Right atrium auricular region (tissue), 2 donors: ENCODE measurements around the gene TK1. TPM values are rescaled to one million over a fixed set of nuclear protein-coding genes. Genes with fewer than 3 reads are reported as not detected.

Experiments
- DNase-seq: peaks from one replicate; pipeline ENCODE4 v3.0.0-alpha.2; 2019; ENCODE audit warnings: low spot score
- H3K27ac ChIP-seq, 2 donors: fragments of 200-600 bp; sonication (generic); 1 replicate in 1 of 2; 2 replicates in 1 of 2; pipeline ENCODE4 v1.5.1; 2016 to 2019
- H3K27me3 ChIP-seq, 2 donors: fragments of 200-600 bp; sonication (generic); one replicate each; pipeline versions ENCODE4 v1.5.1 to v1.6.0; 2017 to 2019
- H3K36me3 ChIP-seq: fragments of 200-600 bp; sonication (generic); one replicate; pipeline ENCODE4 v1.5.1; 2016
- H3K4me1 ChIP-seq, 2 donors: fragments of 200-600 bp; sonication (generic); one replicate each; pipeline versions ENCODE4 v1.5.1 to v1.6.0; 2017 to 2019
- H3K4me3 ChIP-seq, 2 donors: fragments of 200-600 bp; sonication (generic); 1 replicate in 1 of 2; 2 replicates in 1 of 2; pipeline ENCODE4 v1.5.1; 2017 to 2019; ENCODE audit warnings: mild to moderate bottlenecking in 1 of 2, moderate library complexity in 1 of 2
- H3K9me3 ChIP-seq, 2 donors: fragments of 200-600 bp; sonication (generic); one replicate each; pipeline ENCODE4 v1.5.1; 2019
- CTCF ChIP-seq, 2 donors: fragments of 200-600 bp; sonication (generic); IDR thresholded peaks; one replicate each; pipeline ENCODE4 v1.5.1; 2019; ENCODE audit warnings: antibody characterized with exemption in 2 of 2
- total RNA-seq, 2 donors: library from RNA; depleted of rRNA; stranded (reverse); fragments of >200 nt; gene quantifications; one replicate each; pipeline ENCODE4 v1.1.0, GENCODE V29; 2016

The TK1 gene
- total RNA-seq, 2 donors from 2014 or later: 2.2 TPM

- no peaks in the 10 kb centered on the region for H3K27me3 ChIP-seq
- H3K4me3 ChIP-seq: peak within 1 kb of the TSS; percentile 85 to 88
- H3K36me3 ChIP-seq: peaks cover 14% of the 10 kb centered on the region
- H3K27ac ChIP-seq: peak within 1 kb of the TSS; percentile 81 to 83
- no peak for DNase-seq
- no peak for TF ChIP-seq CTCF (IDR thresholded peaks at IDR 0.05)
- no peaks in the 10 kb centered on the region for H3K9me3 ChIP-seq
- H3K4me1 ChIP-seq: peaks cover 2 to 85% of the 10 kb centered on the region in 2 donors
Observed at GRCh38 chr17:78128551-78129350, 58.1 kb downstream of the TK1 start, which contains the start of gene TMC6. TMC6 (minus strand) TSS chr17:78128755; CDS start chr17:78126832, 1,923 bp downstream.

- H3K27me3 ChIP-seq: no peaks in the 10 kb centered on the region
- no peak for DNase-seq
- no peak for TF ChIP-seq CTCF (IDR thresholded peaks at IDR 0.05)
- H3K4me1 ChIP-seq: peaks cover 2 to 80% of the 10 kb centered on the region in 2 donors
- H3K27ac ChIP-seq: peak overlapping the region; percentile 81 to 83
- H3K36me3 ChIP-seq: peaks cover 16% of the 10 kb centered on the region
- peak overlapping the region; percentile 85 to 88 for H3K4me3 ChIP-seq
- H3K9me3 ChIP-seq: no peaks in the 10 kb centered on the region
Observed at GRCh38 chr17:78127888-78128550, 58.8 kb downstream of the TK1 start.

- Histone ChIP-seq H3K9me3 (no peaks in the 10 kb centered on the region), H3K27ac (peak overlapping the region; percentile 81 to 83), H3K36me3 (peaks cover 18% of the 10 kb centered on the region), H3K4me1 (peaks cover 2 to 79% of the 10 kb centered on the region in 2 donors), H3K27me3 (no peaks in the 10 kb centered on the region), H3K4me3 (peak overlapping the region; percentile 85 to 88)
- DNase-seq: peak; percentile 78
- no peak for TF ChIP-seq CTCF (IDR thresholded peaks at IDR 0.05)
Observed at GRCh38 chr17:78127239-78127887, 59.5 kb downstream of the TK1 start.

- H3K9me3 ChIP-seq: no peaks in the 10 kb centered on the region
- peaks cover 21% of the 10 kb centered on the region for H3K36me3 ChIP-seq
- peak overlapping the region; percentile 81 to 83 for H3K27ac ChIP-seq
- peak overlapping the region; percentile 2 to 88 for H3K4me3 ChIP-seq
- H3K27me3 ChIP-seq: no peaks in the 10 kb centered on the region
- no peak for TF ChIP-seq CTCF (IDR thresholded peaks at IDR 0.05)
- no peak for DNase-seq
- peaks cover 2 to 74% of the 10 kb centered on the region in 2 donors for H3K4me1 ChIP-seq
Observed at GRCh38 chr17:78126895-78127238, 60.0 kb downstream of the TK1 start.

GRCh38 chr17:78125976-78126894, 60.6 kb downstream of the TK1 start:
- peak overlapping the region; percentile 81 to 83 for H3K27ac ChIP-seq
- H3K27me3 ChIP-seq: no peaks in the 10 kb centered on the region
- H3K9me3 ChIP-seq: no peaks in the 10 kb centered on the region
- no peak for DNase-seq
- H3K4me1 ChIP-seq: peaks cover 2 to 67% of the 10 kb centered on the region in 2 donors
- peaks cover 21% of the 10 kb centered on the region for H3K36me3 ChIP-seq
- H3K4me3 ChIP-seq: peak overlapping the region in 1 of 2 donors; percentile 2
- no peak for TF ChIP-seq CTCF (IDR thresholded peaks at IDR 0.05)
